Breast epithelium (tissue), 4 donors: ENCODE data around the gene PTPN22. TPM values are rescaled to one million over a fixed set of nuclear protein-coding genes. Genes with fewer than 3 reads are reported as not detected.

Experiments used
- DNase-seq, 2 donors: peaks; one replicate each; pipeline ENCODE4 v3.0.0-alpha.2; 2019; ENCODE audit warnings: low spot score in 2 of 2
- H3K27ac ChIP-seq, 2 donors: fragments of 200-600 bp; sonication (generic) in 1 of 2; one replicate each; pipeline ENCODE4 v1.5.1; 2016 to 2019; ENCODE audit warnings: mild to moderate bottlenecking in 1 of 2
- H3K27me3 ChIP-seq, 2 donors: fragments of 200-600 bp; sonication (generic) in 1 of 2; one replicate each; pipeline versions ENCODE4 v1.5.1 to v1.6.0; 2017 to 2019; ENCODE audit warnings: control low read depth in 1 of 2, mild to moderate bottlenecking in 1 of 2
- H3K36me3 ChIP-seq: fragments of 200-600 bp; one replicate; pipeline ENCODE4 v1.5.1; 2019
- H3K4me1 ChIP-seq, 2 donors: fragments of 200-600 bp; sonication (generic); one replicate each; pipeline ENCODE4 v1.5.1; 2016 to 2019; ENCODE audit warnings: control low read depth in 1 of 2
- H3K4me3 ChIP-seq, 3 donors: fragments of 200-600 bp; sonication (generic); 1 replicate in 2 of 3; 2 replicates in 1 of 3; pipeline ENCODE4 v1.5.1; 2016 to 2019; ENCODE audit warnings: mild to moderate bottlenecking in 3 of 3, moderate library complexity in 2 of 3
- H3K9me3 ChIP-seq, 2 donors: fragments of 200-600 bp; sonication (generic) in 1 of 2; one replicate each; pipeline ENCODE4 v1.5.1; 2016 to 2019; ENCODE audit warnings: control low read depth in 1 of 2
- CTCF ChIP-seq, 3 donors: fragments of 450-650 bp; IDR thresholded peaks; one replicate each; pipeline ENCODE4 v1.5.1; 2016 to 2017; ENCODE audit warnings: antibody characterized with exemption in 3 of 3, mild to moderate bottlenecking in 3 of 3, moderate library complexity in 3 of 3
- POLR2A ChIP-seq: fragments of 450-650 bp; IDR thresholded peaks from one replicate; pipeline ENCODE4 v1.6.1; 2016; ENCODE audit warnings: antibody characterized with exemption, mild to moderate bottlenecking, moderate library complexity
- POLR2AphosphoS5 ChIP-seq, 3 donors: sonication (generic); formaldehyde crosslinking; IDR thresholded peaks; one replicate each; pipeline ENCODE4 v1.6.1; 2017; ENCODE audit warnings: antibody characterized with exemption in 3 of 3
- intact Hi-C: fragments of 100-400 bp; cut with DNase I; formaldehyde crosslinking; loops from one replicate; pipeline ENCODE4 v1.15.1; 2023; ENCODE audit warnings: low total_unique reads
- total RNA-seq, 3 donors: library from RNA; depleted of rRNA; stranded (reverse); fragments of >200 nt; gene quantifications; one replicate each; pipeline ENCODE4 v1.1.0, GENCODE V29; 2016

PTPN22 gene
- total RNA-seq, 3 donors from 2014 or later, result 3.4 to 7.2 (median 3.6) TPM

DNA sequence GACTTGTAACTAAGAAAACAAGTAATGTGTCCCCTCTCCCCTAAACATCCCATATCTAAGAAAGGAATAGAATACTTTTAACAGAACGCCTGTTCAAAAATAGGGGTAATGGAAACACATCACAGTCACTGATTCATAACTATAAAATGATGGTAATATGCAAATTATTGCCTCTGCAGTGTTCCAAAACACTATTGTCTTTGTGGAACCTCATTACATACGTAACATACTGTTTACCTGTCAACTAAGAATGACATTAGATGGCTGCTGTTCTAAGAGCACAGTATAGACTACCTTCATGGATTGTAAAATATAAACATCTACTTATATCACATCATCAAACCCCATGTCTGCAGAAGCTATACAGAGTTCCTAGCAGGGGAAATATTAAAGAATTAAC lies 19.3 kb upstream of the PTPN22 start:
- intact Hi-C loops, result no loop called here
- H3K27ac ChIP-seq, result no peak overlapping the region
- H3K9me3 ChIP-seq, result no peaks in the 10 kb centered on the region
- H3K4me3 ChIP-seq, result no peak overlapping the region
- TF ChIP-seq POLR2AphosphoS5 (IDR thresholded peaks at IDR 0.05) (no peak), CTCF (IDR thresholded peaks at IDR 0.05) (no peak), POLR2A (no peak)
- DNase-seq, result no peak
- H3K36me3 ChIP-seq, result no peaks in the 10 kb centered on the region
- no peaks in the 10 kb centered on the region for H3K4me1 ChIP-seq
- no peaks in the 10 kb centered on the region for H3K27me3 ChIP-seq

GRCh38 chr1:113887402-113888175 lies 16.1 kb upstream of the PTPN22 start, which contains the start of gene BCL2L15:
BCL2L15 (minus strand) TSS chr1:113887581; CDS start chr1:113887375, 206 bp downstream.
- no peak within 1 kb of the TSS for H3K4me3 ChIP-seq
- intact Hi-C loops, result no loop called here

GRCh38 chr1:113886417-113887401 lies 15.2 kb upstream of the PTPN22 start:
- Histone ChIP-seq H3K9me3 (no peaks in the 10 kb centered on the region), H3K4me1 (no peaks in the 10 kb centered on the region), H3K4me3 (no peak overlapping the region), H3K36me3 (no peaks in the 10 kb centered on the region), H3K27ac (no peak overlapping the region), H3K27me3 (no peaks in the 10 kb centered on the region)
- no peak for TF ChIP-seq POLR2A
- no peak for TF ChIP-seq POLR2AphosphoS5 (IDR thresholded peaks at IDR 0.05)
- TF ChIP-seq CTCF (IDR thresholded peaks at IDR 0.05), result no peak
- intact Hi-C loops, result no loop called here
- no peak for DNase-seq

More at GRCh38 chr1:113887402-113888175, 16.1 kb upstream of the PTPN22 start, which contains the start of gene BCL2L15:
- Histone ChIP-seq H3K4me1 (no peaks in the 10 kb centered on the region), H3K36me3 (no peaks in the 10 kb centered on the region), H3K27ac (no peak within 1 kb of the TSS), H3K27me3 (no peaks in the 10 kb centered on the region), H3K9me3 (no peaks in the 10 kb centered on the region)
- no peak for DNase-seq
- TF ChIP-seq CTCF (IDR thresholded peaks at IDR 0.05) (no peak), POLR2A (no peak), POLR2AphosphoS5 (IDR thresholded peaks at IDR 0.05) (no peak)

GRCh38 chr1:113881661-113882060 lies 10.1 kb upstream of the PTPN22 start:
- intact Hi-C loops, result no loop called here
- Histone ChIP-seq H3K4me1 (no peaks in the 10 kb centered on the region), H3K4me3 (no peak overlapping the region), H3K36me3 (no peaks in the 10 kb centered on the region), H3K27ac (no peak overlapping the region), H3K9me3 (no peaks in the 10 kb centered on the region), H3K27me3 (no peaks in the 10 kb centered on the region)
- no peak for DNase-seq
- no peak for TF ChIP-seq CTCF (IDR thresholded peaks at IDR 0.05)
- no peak for TF ChIP-seq POLR2A
- no peak for TF ChIP-seq POLR2AphosphoS5 (IDR thresholded peaks at IDR 0.05)

- TF ChIP-seq CTCF (IDR thresholded peaks at IDR 0.05) (no peak), POLR2AphosphoS5 (IDR thresholded peaks at IDR 0.05) (no peak), POLR2A (no peak)
- DNase-seq, result no peak
- Histone ChIP-seq H3K27ac (no peak overlapping the region), H3K4me3 (no peak overlapping the region), H3K9me3 (no peaks in the 10 kb centered on the region), H3K36me3 (no peaks in the 10 kb centered on the region), H3K4me1 (no peaks in the 10 kb centered on the region), H3K27me3 (no peaks in the 10 kb centered on the region)
- intact Hi-C loops, result no loop called here
Measured at GRCh38 chr1:113879739-113880038, 8.2 kb upstream of the PTPN22 start.
